Inflammatory macrophage (primary cell): ENCODE results near the gene DCANP1.

Source experiments
- DNase-seq, 2 donors: peaks; one replicate each; pipeline ENCODE4 v3.0.0-alpha.2; 2020 to 2022

Gene DCANP1

GRCh38 chr5:135456238-135457099 is 9.3 kb upstream of the DCANP1 start:
- peak; percentile 99 for DNase-seq

- DNase-seq, result no peak
These were observed 8.7 kb upstream of the DCANP1 start for GRCh38 chr5:135455876-135456237.

DNA sequence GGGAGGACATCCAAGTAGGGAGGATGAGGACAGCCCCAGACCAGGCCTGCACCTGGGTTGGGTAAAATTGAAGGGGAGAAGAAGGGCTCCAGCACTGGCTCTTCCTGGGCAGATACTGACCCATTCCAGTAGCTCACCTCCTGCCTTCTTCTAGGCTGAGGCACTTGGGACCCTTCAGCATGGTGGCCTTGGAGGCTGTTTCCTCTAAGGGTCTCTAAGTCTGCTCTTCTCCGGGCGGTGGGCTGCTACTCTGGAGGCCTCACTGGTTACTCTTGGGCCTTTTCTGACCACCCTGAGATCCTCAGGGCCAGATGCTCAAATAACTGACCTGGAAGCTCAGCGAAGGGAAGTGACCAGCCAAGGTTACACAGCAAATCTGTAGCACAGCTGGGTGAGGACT is 7.8 kb upstream of the DCANP1 start:
- no peak for DNase-seq

- DNase-seq, result no peak
These were observed 6.5 kb upstream of the DCANP1 start for GRCh38 chr5:135453613-135454012.

GRCh38 chr5:135452321-135453030 is 5.3 kb upstream of the DCANP1 start, which contains the start of gene TIFAB:
Gene TIFAB, minus strand, starts transcription at chr5:135452351. Its CDS starts 2,412 bp downstream, at chr5:135449939.
- DNase-seq, result no peak

DNA sequence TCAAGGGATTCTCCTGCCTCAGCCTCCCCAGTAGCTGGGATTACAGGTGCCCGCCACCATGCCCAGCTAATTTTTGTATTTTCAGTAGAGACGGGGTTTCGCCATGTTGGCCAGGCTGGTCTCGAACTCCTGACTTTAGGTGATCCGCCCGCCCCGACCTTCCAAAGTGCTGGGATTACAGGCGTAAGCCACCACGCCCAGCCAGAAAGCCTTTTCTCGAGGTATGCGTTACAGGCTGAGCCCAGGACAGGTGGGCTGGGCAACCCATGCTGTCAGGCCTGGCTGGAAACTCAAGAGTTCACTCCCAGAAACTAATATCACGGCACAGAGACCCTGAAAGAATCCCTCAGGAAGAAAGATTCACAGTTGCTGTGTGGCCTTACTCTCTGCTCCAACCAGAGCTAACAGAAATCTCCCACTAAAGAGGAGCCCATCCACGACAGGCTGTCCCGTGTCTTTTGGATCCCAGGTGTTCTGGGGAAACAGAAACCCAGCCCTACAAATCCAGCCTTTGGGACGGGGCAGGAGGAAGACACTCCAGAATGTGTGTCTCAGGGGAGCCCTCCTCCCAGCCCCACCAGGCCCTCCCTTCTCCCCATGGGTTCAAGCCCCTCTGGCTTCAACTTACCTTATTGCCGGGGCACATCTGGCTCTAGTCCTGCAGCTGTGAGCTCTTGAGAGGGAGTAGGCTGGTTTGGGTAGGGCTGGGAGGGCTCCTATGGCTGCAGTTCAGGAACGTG is 4.6 kb upstream of the DCANP1 start:
- DNase-seq, result no peak

GRCh38 chr5:135450952-135451351 is 3.8 kb upstream of the DCANP1 start:
- no peak for DNase-seq

- DNase-seq, result no peak
These were observed 3.2 kb upstream of the DCANP1 start for GRCh38 chr5:135450336-135450735.

- DNase-seq, result no peak
These were observed 2.5 kb upstream of the DCANP1 start for GRCh38 chr5:135449644-135450043.

DNA sequence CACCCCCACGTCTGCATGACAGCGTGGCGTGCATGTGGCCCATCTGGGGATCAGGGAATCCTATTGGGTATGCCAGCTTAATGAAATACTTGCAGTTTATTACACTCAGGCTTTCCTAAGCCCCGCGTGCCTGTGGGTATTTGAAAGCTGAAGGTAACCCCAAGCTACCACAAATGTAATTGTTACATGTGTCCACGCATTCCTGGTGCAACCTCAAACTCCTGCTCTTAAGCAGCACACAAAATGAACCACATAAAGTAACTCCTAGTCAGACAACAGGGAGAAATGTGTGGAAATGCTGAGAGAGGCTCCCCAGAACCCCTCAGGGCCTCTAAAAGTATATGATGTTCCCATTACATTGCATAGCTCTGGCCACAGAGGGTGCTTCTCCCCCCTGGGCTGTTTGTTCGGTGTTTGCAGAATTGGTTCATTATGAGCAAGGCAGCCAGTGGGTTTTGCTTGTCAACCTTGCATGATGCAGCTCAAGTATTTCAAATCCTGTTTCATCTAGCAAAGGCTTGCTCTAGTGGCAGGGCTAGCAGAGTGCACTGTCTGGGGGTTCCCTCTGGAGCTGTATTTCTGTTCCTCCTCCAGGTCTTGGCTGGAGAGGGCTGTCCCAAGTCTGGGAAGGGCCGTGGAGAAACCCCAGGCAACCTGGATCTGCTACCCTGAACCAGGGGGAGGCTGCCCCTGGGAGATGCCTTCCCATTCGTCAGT is 1.8 kb upstream of the DCANP1 start:
- peak in 1 of 2 donors; percentile 46 for DNase-seq

DNA sequence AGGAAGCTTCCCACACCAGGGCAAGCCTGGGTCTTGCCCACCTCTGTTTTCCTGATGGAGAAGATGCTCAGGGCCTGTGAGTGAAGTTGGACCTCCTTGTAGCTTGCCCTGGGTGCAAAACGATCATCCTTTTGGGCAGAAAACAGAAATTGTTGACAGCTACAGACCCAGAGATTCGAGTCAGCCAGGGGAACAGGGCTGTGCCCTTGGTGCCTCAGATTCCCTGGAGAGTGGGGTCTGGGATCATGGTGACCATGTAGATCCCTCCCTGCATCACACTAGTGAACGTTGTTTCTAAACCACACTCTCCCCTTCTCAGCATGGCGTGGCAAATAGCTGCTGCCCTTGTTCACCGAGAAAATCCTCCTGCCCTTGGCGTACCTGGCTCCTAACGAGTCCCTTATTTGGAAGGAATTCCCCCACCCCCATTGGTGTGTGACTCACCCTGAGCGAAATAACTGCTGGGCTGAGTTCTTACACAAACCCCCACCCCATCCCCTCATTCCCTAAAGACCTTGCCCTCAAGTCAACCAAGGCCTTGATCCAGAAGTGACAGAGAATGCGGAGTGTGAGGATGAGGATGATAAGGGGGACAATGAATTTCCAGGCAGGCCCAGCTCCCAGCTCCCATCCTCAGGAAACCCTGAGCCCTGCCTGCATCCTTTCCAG is 1.1 kb upstream of the DCANP1 start:
- DNase-seq, result no peak

GRCh38 chr5:135446615-135447014 is 533 bp downstream of the DCANP1 start:
- DNase-seq, result no peak

GRCh38 chr5:135446206-135446605 is 942 bp downstream of the DCANP1 start:
- no peak for DNase-seq

DNA sequence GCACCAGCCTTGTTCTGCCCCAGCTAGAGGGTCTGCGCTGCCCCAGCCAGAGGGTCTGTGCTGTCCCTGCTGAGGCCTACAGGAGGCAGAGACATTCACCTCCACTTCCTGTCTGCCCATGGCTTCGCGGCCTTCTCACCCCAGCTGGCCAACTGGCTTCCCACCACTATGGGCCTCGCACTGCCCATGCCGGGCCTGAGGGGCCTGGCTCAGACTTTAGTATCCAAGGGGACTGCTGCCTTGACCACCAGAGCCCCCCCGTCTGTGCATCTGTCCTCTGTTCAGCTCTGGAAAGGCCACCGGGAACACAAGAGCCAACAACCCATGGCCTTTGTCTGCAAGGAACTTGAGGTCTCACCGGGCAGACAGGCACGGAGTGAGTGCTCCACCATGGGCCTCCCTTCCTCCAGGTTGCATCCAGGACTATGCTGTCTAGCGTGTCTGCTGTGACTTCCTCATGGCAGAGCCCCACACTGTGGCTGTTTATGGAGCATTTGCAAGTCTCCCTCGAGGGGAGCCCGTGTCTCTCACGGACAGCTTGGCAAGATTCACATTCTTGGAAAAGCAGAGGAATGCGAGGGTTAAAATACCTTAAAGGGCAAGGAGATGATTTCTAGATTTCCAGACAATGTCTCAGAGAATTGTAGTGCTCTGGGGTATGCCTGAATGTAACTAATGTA is 1.7 kb downstream of the DCANP1 start:
- peak; percentile 28 to 55 for DNase-seq

- no peak for DNase-seq
These were observed 2.3 kb downstream of the DCANP1 start for GRCh38 chr5:135444881-135445280.

GRCh38 chr5:135444360-135444759 is 2.8 kb downstream of the DCANP1 start:
- peak; percentile 42 to 60 for DNase-seq

DNA sequence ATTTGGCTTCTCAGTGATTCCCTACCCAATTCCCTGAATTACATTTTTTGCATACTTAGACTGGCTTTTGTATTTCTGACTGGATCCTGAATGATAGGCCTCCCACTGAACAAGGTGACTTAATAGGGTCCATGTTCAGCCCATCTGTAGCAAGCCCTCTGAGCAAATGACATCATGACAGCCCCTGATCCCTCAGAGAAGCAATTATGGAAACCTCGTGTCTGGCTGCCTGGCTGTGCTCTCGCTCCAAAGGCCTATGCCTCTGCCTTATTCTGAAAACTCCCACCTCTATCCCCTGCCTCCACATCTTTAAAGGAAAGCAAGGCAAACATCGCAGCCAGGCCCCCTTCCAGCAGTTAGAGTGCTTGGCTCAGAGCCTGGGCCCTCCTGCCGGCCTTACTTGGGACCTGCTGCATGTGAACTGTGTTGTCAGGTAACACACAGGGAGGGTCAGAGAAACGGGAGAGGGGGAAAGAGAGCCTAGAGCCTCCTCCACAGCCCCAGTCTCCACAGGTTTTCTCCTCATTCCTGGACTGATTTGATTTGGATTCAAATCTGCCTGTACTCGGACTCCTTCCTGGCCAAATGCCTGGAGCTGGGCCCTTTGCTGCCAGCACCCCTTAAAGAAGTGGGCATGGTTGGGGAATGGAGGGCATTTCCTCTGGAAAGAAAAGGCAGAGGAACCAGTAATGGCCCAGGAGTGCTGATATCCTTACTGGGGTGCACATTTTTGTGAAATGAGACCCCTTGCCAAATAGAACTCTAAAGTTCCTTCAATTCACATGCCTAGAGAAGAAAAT is 3.8 kb downstream of the DCANP1 start:
- no peak for DNase-seq

- DNase-seq, result no peak
These were observed 4.6 kb downstream of the DCANP1 start for GRCh38 chr5:135442431-135443160.

GRCh38 chr5:135441919-135442318 is 5.2 kb downstream of the DCANP1 start:
- DNase-seq, result no peak

- peak; percentile 45 to 55 for DNase-seq
These were observed 5.8 kb downstream of the DCANP1 start for GRCh38 chr5:135441350-135441831.
